KOPT-K1 (cell line): ENCODE results near the gene HSPA12A.
"Not testable (repeated sequence)": the region's sequence is repeated elsewhere in the genome, so short reads cannot be mapped to it uniquely, and the experiment has no call there.

Experiments
- H3K27ac ChIP-seq: fragments of 200-600 bp; sonication (generic); 2 replicates; pipeline ENCODE4 v1.5.1; 2016; ENCODE audit warnings: antibody characterized with exemption, mild to moderate bottlenecking, low read depth, low read length; ENCODE audit not compliant: poor library complexity, severe bottlenecking
- H3K36me3 ChIP-seq: fragments of 200-600 bp; sonication (generic); 2 replicates; pipeline ENCODE4 v1.5.1; 2017; ENCODE audit warnings: antibody characterized with exemption, mild to moderate bottlenecking, low read length, moderate library complexity; ENCODE audit not compliant: insufficient read depth
- H3K9me3 ChIP-seq: fragments of 200-600 bp; sonication (generic); 2 replicates; pipeline ENCODE4 v1.5.1; 2017; ENCODE audit warnings: antibody characterized with exemption, low read length, mild to moderate bottlenecking; ENCODE audit not compliant: insufficient read depth, poor library complexity, severe bottlenecking

HSPA12A gene

GRCh38 chr10:116719804-116720203 lies 22.6 kb downstream of the HSPA12A start:
- no peaks in the 10 kb centered on the region for H3K36me3 ChIP-seq
- no peaks in the 10 kb centered on the region for H3K9me3 ChIP-seq
- no peak overlapping the region for H3K27ac ChIP-seq

DNA sequence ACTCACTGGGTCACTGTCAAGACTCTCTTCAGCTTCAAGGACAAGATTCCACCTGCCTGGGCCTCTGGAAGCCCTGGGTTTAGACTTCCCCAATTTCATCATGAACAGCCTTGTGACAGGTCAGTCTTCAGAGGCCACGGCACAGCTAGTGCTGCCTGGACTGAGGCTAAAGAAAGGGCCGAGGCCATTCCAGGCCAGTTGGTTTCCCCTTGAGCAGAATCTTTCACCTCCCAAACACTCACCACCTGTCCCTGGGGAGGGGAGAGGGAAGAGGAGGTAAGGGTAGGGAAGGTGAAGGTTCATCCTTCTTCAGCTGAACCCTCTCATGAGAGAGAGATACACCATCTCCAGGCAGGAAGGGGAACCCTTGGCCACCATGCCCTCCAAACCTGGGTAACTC lies 24.3 kb downstream of the HSPA12A start:
- Histone ChIP-seq H3K27ac (no peak overlapping the region), H3K36me3 (no peaks in the 10 kb centered on the region), H3K9me3 (no peaks in the 10 kb centered on the region)

- Histone ChIP-seq H3K36me3 (no peaks in the 10 kb centered on the region), H3K27ac (no peak overlapping the region), H3K9me3 (no peaks in the 10 kb centered on the region)
These were observed 26.0 kb downstream of the HSPA12A start for GRCh38 chr10:116716381-116716780.

- Histone ChIP-seq H3K9me3 (no peaks in the 10 kb centered on the region), H3K27ac (no peak overlapping the region), H3K36me3 (no peaks in the 10 kb centered on the region)
These were observed 26.5 kb downstream of the HSPA12A start for GRCh38 chr10:116715839-116716377.

DNA sequence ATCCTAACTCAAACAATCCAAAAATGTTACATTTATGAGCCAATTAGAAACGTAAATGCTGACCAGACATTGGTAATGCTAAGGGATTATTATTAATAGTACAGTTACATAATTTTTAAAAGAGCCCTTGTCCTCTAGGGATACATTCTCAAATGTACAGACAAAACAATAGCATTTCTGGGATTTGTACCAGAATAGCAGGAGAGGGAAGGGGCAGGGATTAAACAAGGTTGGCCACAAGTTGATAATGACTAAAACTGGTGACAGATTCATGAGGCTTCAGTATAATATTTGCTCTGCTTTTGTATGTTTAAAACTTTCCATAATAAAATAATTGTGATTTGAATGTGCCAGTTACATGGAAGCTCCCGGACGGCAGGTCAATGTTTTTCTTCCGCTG lies 27.0 kb downstream of the HSPA12A start:
- no peak overlapping the region for H3K27ac ChIP-seq
- no peaks in the 10 kb centered on the region for H3K9me3 ChIP-seq
- no peaks in the 10 kb centered on the region for H3K36me3 ChIP-seq

DNA sequence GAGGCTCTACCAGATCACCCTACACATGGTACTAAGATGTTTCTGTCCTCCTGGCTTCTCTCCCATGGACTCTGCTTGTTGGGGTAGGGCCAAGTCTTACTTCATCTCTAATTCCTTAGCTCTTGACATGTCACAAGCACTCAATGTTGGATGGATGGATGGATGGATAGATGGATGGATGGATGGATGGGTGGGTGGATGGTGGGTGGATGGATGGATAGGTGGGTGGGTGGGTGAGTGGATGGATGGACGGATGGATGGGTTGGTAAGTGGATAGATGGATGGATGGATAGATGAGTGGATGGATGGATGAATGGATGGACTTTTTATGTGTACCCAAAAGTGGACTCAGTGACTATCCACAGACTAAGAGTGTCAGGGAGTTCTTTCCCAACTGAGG lies 28.5 kb downstream of the HSPA12A start:
- H3K36me3 ChIP-seq, result no peaks in the 10 kb centered on the region
- no peaks in the 10 kb centered on the region for H3K9me3 ChIP-seq
- no peak overlapping the region for H3K27ac ChIP-seq

DNA sequence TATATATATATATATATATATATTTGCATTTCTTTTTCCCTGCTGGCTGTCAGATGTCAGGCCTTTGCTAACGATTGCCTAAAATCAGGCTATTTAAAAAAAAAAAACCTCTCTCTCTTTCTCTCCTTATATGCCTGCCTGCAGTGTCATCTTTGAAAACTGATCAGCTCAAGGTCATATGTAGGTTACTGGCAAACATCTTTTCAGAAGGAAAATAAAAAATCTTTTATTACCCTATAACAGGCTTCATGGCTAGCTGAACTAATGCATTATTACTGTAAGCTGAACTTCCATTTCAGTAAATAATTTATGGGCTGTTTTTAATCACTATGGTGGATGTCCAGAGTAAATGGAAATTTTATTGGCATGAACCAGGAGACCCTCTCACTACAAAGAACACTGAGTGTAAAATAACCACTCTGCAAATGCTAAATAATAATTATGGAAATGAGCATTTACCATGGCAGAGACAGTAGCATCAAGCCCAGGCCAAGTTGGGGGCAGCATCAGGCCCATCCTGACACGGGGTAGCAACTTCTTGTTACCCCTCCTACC lies 29.3 kb downstream of the HSPA12A start:
- Histone ChIP-seq H3K36me3 (no peaks in the 10 kb centered on the region), H3K9me3 (no peaks in the 10 kb centered on the region), H3K27ac (no peak overlapping the region)

GRCh38 chr10:116712519-116712918 lies 29.8 kb downstream of the HSPA12A start:
- H3K9me3 ChIP-seq, result no peaks in the 10 kb centered on the region
- no peak overlapping the region for H3K27ac ChIP-seq
- H3K36me3 ChIP-seq, result no peaks in the 10 kb centered on the region

DNA sequence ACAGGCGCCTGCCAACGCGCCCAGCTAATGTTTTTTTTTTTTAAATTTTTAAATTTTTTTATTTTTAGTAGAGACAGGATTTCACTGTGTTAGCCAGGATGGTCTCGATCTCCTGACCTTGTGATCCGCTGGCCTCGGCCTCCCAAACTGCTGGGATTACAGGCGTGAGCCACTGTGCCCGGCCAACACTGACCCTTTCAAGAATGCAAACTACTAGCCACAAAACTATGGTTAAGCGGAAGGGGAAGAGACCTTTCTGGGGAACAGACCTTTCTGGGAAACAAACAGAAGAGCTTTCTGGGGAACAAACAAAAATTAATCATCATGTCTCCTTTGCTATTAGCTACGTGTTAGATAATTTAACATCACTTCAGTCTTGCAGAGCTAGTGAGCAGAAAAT lies 30.6 kb downstream of the HSPA12A start:
- H3K27ac ChIP-seq, H3K9me3 ChIP-seq, H3K36me3 ChIP-seq: not testable (repeated sequence)

GRCh38 chr10:116710076-116710475 lies 32.3 kb downstream of the HSPA12A start:
- Histone ChIP-seq H3K36me3 (no peaks in the 10 kb centered on the region), H3K27ac (no peak overlapping the region), H3K9me3 (no peaks in the 10 kb centered on the region)

GRCh38 chr10:116708877-116709276 lies 33.5 kb downstream of the HSPA12A start:
- Histone ChIP-seq H3K27ac (no peak overlapping the region), H3K9me3 (no peaks in the 10 kb centered on the region), H3K36me3 (no peaks in the 10 kb centered on the region)

DNA sequence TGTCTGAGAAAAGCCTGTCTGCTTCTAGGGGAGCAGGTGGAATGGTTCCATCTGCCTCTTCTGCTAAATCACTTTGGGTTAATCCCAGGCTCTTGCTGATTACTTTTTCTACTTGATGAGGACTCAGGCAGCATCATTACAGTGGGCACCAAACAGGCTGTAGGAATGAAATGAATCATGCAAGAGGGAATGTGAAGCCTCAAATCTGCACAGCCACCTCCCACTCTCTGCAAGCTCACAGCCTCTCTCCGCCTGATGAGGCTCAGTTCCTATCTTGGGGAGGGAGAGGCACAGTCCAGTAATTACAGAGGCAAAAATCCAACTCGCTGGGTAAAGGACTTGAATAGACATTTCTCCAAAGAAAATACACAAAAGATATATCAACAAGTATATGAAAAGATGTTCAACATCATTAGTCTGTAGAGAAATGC lies 34.0 kb downstream of the HSPA12A start:
- Histone ChIP-seq H3K27ac (no peak overlapping the region), H3K36me3 (no peaks in the 10 kb centered on the region), H3K9me3 (no peaks in the 10 kb centered on the region)

- H3K36me3 ChIP-seq, result no peaks in the 10 kb centered on the region
- no peak overlapping the region for H3K27ac ChIP-seq
- no peaks in the 10 kb centered on the region for H3K9me3 ChIP-seq
These were observed 34.4 kb downstream of the HSPA12A start for GRCh38 chr10:116707981-116708380.

DNA sequence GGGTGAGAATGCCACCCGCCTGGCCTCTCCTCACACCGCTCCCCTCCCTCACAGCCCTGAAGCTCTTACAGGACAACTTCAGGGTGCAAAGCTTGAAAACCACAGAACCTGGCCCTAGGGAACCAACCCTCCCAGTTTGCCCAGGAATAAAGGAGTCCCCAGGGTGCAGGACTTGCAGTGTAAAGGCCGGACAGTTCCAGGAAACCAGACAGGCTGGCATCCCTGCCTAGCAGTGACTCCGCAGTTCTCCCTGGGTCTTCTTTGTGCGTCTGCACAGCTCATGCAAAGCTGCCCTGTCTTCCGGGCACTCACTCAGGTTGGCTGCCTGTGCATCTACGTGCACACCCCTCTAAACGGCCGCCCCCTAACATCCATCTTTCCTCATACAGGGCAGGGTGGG lies 36.1 kb downstream of the HSPA12A start:
- no peaks in the 10 kb centered on the region for H3K9me3 ChIP-seq
- no peak overlapping the region for H3K27ac ChIP-seq

GRCh38 chr10:116705498-116705897 lies 36.9 kb downstream of the HSPA12A start:
- no peaks in the 10 kb centered on the region for H3K36me3 ChIP-seq
- no peak overlapping the region for H3K27ac ChIP-seq
- H3K9me3 ChIP-seq, result no peaks in the 10 kb centered on the region

More for the DNA sequence above, 36.1 kb downstream of the HSPA12A start:
- no peaks in the 10 kb centered on the region for H3K36me3 ChIP-seq

- no peaks in the 10 kb centered on the region for H3K36me3 ChIP-seq
- H3K27ac ChIP-seq, result no peak overlapping the region
- no peaks in the 10 kb centered on the region for H3K9me3 ChIP-seq
These were observed 37.4 kb downstream of the HSPA12A start for GRCh38 chr10:116704926-116705325.
